ENCODE measurements around the gene C2orf69.

DNA sequence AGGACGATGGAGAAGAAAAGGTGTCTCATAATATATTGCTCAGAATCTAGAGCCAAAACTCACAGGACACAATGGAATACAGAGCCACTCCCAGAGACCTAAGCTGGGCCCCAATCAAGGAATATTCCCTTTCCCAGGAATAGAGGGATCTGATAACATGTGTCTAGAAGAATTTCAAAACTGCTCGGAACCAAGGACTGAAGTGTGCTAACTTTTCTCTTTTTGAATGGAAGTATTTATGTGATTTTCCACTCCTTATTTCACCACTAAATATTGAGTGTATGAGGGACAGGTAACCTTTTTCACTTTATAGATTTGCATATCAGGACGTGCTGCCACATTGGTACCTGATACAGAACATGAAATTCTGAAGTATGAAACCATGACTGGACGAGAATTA is 9.2 kb upstream of the C2orf69 start:
- TF ChIP-seq, protein P1, sequence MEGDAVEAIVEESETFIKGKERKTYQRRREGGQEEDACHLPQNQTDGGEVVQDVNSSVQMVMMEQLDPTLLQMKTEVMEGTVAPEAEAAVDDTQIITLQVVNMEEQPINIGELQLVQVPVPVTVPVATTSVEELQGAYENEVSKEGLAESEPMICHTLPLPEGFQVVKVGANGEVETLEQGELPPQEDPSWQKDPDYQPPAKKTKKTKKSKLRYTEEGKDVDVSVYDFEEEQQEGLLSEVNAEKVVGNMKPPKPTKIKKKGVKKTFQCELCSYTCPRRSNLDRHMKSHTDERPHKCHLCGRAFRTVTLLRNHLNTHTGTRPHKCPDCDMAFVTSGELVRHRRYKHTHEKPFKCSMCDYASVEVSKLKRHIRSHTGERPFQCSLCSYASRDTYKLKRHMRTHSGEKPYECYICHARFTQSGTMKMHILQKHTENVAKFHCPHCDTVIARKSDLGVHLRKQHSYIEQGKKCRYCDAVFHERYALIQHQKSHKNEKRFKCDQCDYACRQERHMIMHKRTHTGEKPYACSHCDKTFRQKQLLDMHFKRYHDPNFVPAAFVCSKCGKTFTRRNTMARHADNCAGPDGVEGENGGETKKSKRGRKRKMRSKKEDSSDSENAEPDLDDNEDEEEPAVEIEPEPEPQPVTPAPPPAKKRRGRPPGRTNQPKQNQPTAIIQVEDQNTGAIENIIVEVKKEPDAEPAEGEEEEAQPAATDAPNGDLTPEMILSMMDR (IDR thresholded peaks at IDR 0.05 in 2 of 3, conservative IDR thresholded peaks at IDR 0.05 in 1 of 3; ENCODE audit: borderline replicate concordance in 1 of 3, insufficient read depth in 1 of 3, low read depth in 2 of 3, low read length in 2 of 3) = no peak
- TF ChIP-seq POLR2AphosphoS5 (IDR thresholded peaks at IDR 0.05; ENCODE audit: low read depth, low read length) (no peak), MAX (IDR thresholded peaks at IDR 0.05) (no peak), YY1 (IDR thresholded peaks at IDR 0.05; ENCODE audit: extremely low read depth, insufficient replicate concordance, low read depth, low read length) (no peak)

Measured in HCT116 (cell line).